ENCODE measurements around the gene ASPG.

The ASPG gene

GRCh38 chr14:104118006-104118844 lies 32.7 kb downstream of the ASPG start:
- no peak for DNase-seq

GRCh38 chr14:104119119-104119487 lies 33.6 kb downstream of the ASPG start:
- no peak for DNase-seq

GRCh38 chr14:104119488-104120251 lies 34.2 kb downstream of the ASPG start:
- DNase-seq = no peak

GRCh38 chr14:104120281-104120741 lies 34.8 kb downstream of the ASPG start:
- no peak for DNase-seq

GRCh38 chr14:104121142-104121541 lies 35.6 kb downstream of the ASPG start:
- no peak for DNase-seq

GRCh38 chr14:104123879-104124278 lies 38.4 kb downstream of the ASPG start:
- DNase-seq = no peak

GRCh38 chr14:104125011-104125410 lies 39.5 kb downstream of the ASPG start:
- DNase-seq = no peak

GRCh38 chr14:104126753-104127152 lies 41.3 kb downstream of the ASPG start:
- DNase-seq = no peak

- DNase-seq = no peak
These were observed 43.5 kb downstream of the ASPG start for GRCh38 chr14:104128981-104129380.

GRCh38 chr14:104129556-104129955 lies 44.1 kb downstream of the ASPG start:
- no peak for DNase-seq

GRCh38 chr14:104130974-104131651 lies 45.6 kb downstream of the ASPG start:
- no peak for DNase-seq

- no peak for DNase-seq
These were observed 46.6 kb downstream of the ASPG start for GRCh38 chr14:104131968-104132732.

- DNase-seq = no peak
These were observed 47.5 kb downstream of the ASPG start for GRCh38 chr14:104132981-104133380.

GRCh38 chr14:104133496-104133895 lies 48.0 kb downstream of the ASPG start:
- DNase-seq = no peak

GRCh38 chr14:104134061-104134965 lies 48.8 kb downstream of the ASPG start:
- DNase-seq = no peak

GRCh38 chr14:104135121-104135903 lies 49.8 kb downstream of the ASPG start:
- no peak for DNase-seq

- no peak for DNase-seq
These were observed 50.5 kb downstream of the ASPG start for GRCh38 chr14:104135904-104136471.

- no peak for DNase-seq
These were observed 51.2 kb downstream of the ASPG start for GRCh38 chr14:104136472-104137296.

- peak; percentile 42 to 69 for DNase-seq
These were observed 52.0 kb downstream of the ASPG start for GRCh38 chr14:104137297-104138097.

All from stimulated activated CD4-positive, alpha-beta T cell treated with anti-CD3 and anti-CD28 coated beads, Interleukin-4, amount 100 ng/mL, for 4 hours (primary cell).